Stimulated activated CD4-positive, alpha-beta T cell treated with anti-CD3 and anti-CD28 coated beads, Interleukin-15, amount 100 ng/mL, for 24 hours (primary cell): ENCODE results near the gene STPG1.

ENCODE experiments used
- DNase-seq: peaks from one replicate; pipeline ENCODE4 v3.0.0-alpha.2; 2020

The STPG1 gene

GRCh38 chr1:24426744-24427544 is 13.4 kb upstream of the STPG1 start:
- DNase-seq, result no peak

GRCh38 chr1:24425922-24426321 is 12.3 kb upstream of the STPG1 start:
- no peak for DNase-seq

GRCh38 chr1:24425441-24425840 is 11.9 kb upstream of the STPG1 start:
- DNase-seq, result no peak

GRCh38 chr1:24424990-24425389 is 11.4 kb upstream of the STPG1 start:
- DNase-seq, result no peak

- peak; percentile 49 for DNase-seq
Measured at GRCh38 chr1:24424207-24424606, 10.6 kb upstream of the STPG1 start.

GRCh38 chr1:24421502-24421901 is 7.9 kb upstream of the STPG1 start:
- no peak for DNase-seq

- no peak for DNase-seq
Measured at GRCh38 chr1:24420547-24420946, 7.0 kb upstream of the STPG1 start.

GRCh38 chr1:24418898-24419628 is 5.5 kb upstream of the STPG1 start:
- no peak for DNase-seq

GRCh38 chr1:24417681-24418080 is 4.1 kb upstream of the STPG1 start:
- DNase-seq, result no peak

GRCh38 chr1:24416666-24417391 is 3.2 kb upstream of the STPG1 start:
- DNase-seq, result peak; percentile 61

- DNase-seq, result peak; percentile 27
Measured at GRCh38 chr1:24415910-24416665, 2.5 kb upstream of the STPG1 start.

GRCh38 chr1:24415334-24415909 is 1.8 kb upstream of the STPG1 start, which contains the start of gene NIPAL3:
Gene NIPAL3, plus strand, starts transcription at chr1:24415802. Its CDS starts 3,746 bp downstream, at chr1:24419548.
- DNase-seq, result peak; percentile 99

- no peak for DNase-seq
Measured at GRCh38 chr1:24414775-24415333, 1.3 kb upstream of the STPG1 start.

GRCh38 chr1:24412408-24412807 is 1.2 kb downstream of the STPG1 start:
- DNase-seq, result no peak

GRCh38 chr1:24411963-24412362 is 1.6 kb downstream of the STPG1 start:
- no peak for DNase-seq

- DNase-seq, result no peak
Measured at GRCh38 chr1:24410750-24411149, 2.8 kb downstream of the STPG1 start.

- DNase-seq, result no peak
Measured at GRCh38 chr1:24409535-24409934, 4.0 kb downstream of the STPG1 start.

- DNase-seq, result no peak
Measured at GRCh38 chr1:24406788-24407187, 6.8 kb downstream of the STPG1 start.

- DNase-seq, result no peak
Measured at GRCh38 chr1:24403806-24404205, 9.8 kb downstream of the STPG1 start.

- DNase-seq, result no peak
Measured at GRCh38 chr1:24400065-24400464, 13.5 kb downstream of the STPG1 start.

GRCh38 chr1:24393892-24394291 is 19.7 kb downstream of the STPG1 start:
- DNase-seq, result no peak
